Keratinocyte (primary cell): ENCODE measurements around the gene TDP2. TPM values are rescaled to one million over a fixed set of nuclear protein-coding genes. Genes with fewer than 3 reads are reported as not detected.
"Not testable (repeated sequence)": the region's sequence is repeated elsewhere in the genome, so short reads cannot be mapped to it uniquely, and the experiment has no call there.

Experiments
- DNase-seq: peaks from one replicate; pipeline ENCODE4 v3.0.0-alpha.2; 2011; ENCODE audit warnings: low read depth, missing footprints, low spot score
- FAIRE-seq: peaks from 2 replicates; lab custom pipeline; 2011; peaks lifted over from hg19 to GRCh38; lab: Jason Lieb, UNC
- H2AFZ ChIP-seq: 2 replicates; pipeline ENCODE4 v1.6.0; 2012; ENCODE audit warnings: low read length, control low read depth, inconsistent platforms; ENCODE audit not compliant: control insufficient read depth
- H3K27ac ChIP-seq: 2 replicates; pipeline ENCODE4 v1.5.1; 2011; ENCODE audit warnings: low read length; ENCODE audit not compliant: control insufficient read depth, insufficient read depth
- H3K27me3 ChIP-seq: 3 replicates; pipeline ENCODE4 v1.6.0; 2011; ENCODE audit warnings: low read length; ENCODE audit not compliant: control insufficient read depth, insufficient read depth; ENCODE audit errors: extremely low read depth
- H3K36me3 ChIP-seq, 2 experiments: 2 replicates in 1 of 2; 3 replicates in 1 of 2; pipeline ENCODE4 v1.5.1; 2011; ENCODE audit warnings: low read length in 2 of 2, mild to moderate bottlenecking in 1 of 2; ENCODE audit not compliant: control insufficient read depth in 2 of 2, insufficient read depth in 2 of 2; ENCODE audit errors: extremely low read depth in 1 of 2
- H3K4me1 ChIP-seq: 3 replicates; pipeline ENCODE4 v1.5.1; 2011; ENCODE audit warnings: low read length; ENCODE audit not compliant: control insufficient read depth, insufficient read depth; ENCODE audit errors: extremely low read depth
- H3K4me2 ChIP-seq: 3 replicates; pipeline ENCODE4 v1.6.0; 2011; ENCODE audit warnings: low read depth, low read length; ENCODE audit not compliant: control insufficient read depth, insufficient read depth; ENCODE audit errors: extremely low read depth
- H3K4me3 ChIP-seq, 3 experiments: fragments of 200-600 bp in 1 of 3; sonication (generic) in 1 of 3; 2 replicates in 2 of 3; 3 replicates in 1 of 3; pipeline ENCODE4 v1.5.1; 2011 to 2016; ENCODE audit warnings: low read length in 3 of 3, mild to moderate bottlenecking in 3 of 3, control low read depth in 2 of 3, inconsistent platforms in 1 of 3, low read depth in 1 of 3, mixed read lengths in 1 of 3, mixed run types in 1 of 3, moderate library complexity in 1 of 3; ENCODE audit not compliant: control insufficient read depth in 2 of 3, insufficient read depth in 2 of 3; ENCODE audit errors: extremely low read depth in 1 of 3
- H3K79me2 ChIP-seq: 2 replicates; pipeline ENCODE4 v1.6.0; 2012; ENCODE audit warnings: low read length; ENCODE audit not compliant: control insufficient read depth, insufficient read depth
- H3K9ac ChIP-seq: 3 replicates; pipeline ENCODE4 v1.6.0; 2011; ENCODE audit warnings: low read length; ENCODE audit not compliant: control insufficient read depth, insufficient read depth; ENCODE audit errors: extremely low read depth
- H3K9me1 ChIP-seq: 3 replicates; pipeline ENCODE4 v1.6.0; 2011; ENCODE audit warnings: low read length; ENCODE audit not compliant: control insufficient read depth, insufficient read depth; ENCODE audit errors: extremely low read depth
- H3K9me3 ChIP-seq: 2 replicates; pipeline ENCODE4 v1.5.1; 2012; ENCODE audit warnings: low read depth, low read length; ENCODE audit not compliant: control insufficient read depth
- H4K20me1 ChIP-seq: 3 replicates; pipeline ENCODE4 v1.6.0; 2011; ENCODE audit warnings: low read length; ENCODE audit not compliant: control insufficient read depth, insufficient read depth; ENCODE audit errors: extremely low read depth
- EZH2 ChIP-seq: IDR thresholded peaks from one replicate; pipeline ENCODE4 v1.6.1; 2012; ENCODE audit warnings: inconsistent platforms, mild to moderate bottlenecking, low read length, moderate library complexity
- dilution Hi-C: fragments of 300-500 bp; cut with MboI; formaldehyde crosslinking; loops from one replicate; pipeline ENCODE4 v1.7.0; 2020; ENCODE audit warnings: low sequenced_read_pairs; ENCODE audit not compliant: extremely low pct_ligation_motif_present
- polyA plus RNA-seq, 5 experiments: library from polyadenylated mRNA; depleted of rRNA in 3 of 5; stranded (reverse) in 3 of 5; stranded (forward) in 1 of 5; unstranded in 1 of 5; fragments of >200 nt; gene quantifications; 1 replicate in 1 of 5; 2 replicates in 3 of 5; 3 replicates in 1 of 5; pipeline versions ENCODE4 v1.2.1 to v1.2.3, GENCODE V29; 2011 to 2012; ENCODE audit warnings: missing spikeins in 2 of 5, low read depth in 1 of 5, low replicate concordance in 1 of 5
- TF ChIP-seq, protein P1 (sequence below), 3 experiments: IDR thresholded peaks in 1 of 3; conservative IDR thresholded peaks in 1 of 3; optimal IDR thresholded peaks in 1 of 3; 2 replicates in 2 of 3; 3 replicates in 1 of 3; pipeline versions ENCODE3 to v1.5.1; 2011; ENCODE audit warnings: low read length in 3 of 3, mild to moderate bottlenecking in 3 of 3, moderate library complexity in 2 of 3, control low read depth in 1 of 3, inconsistent platforms in 1 of 3; ENCODE audit not compliant: insufficient read depth in 2 of 3; ENCODE audit errors: extremely low read depth in 1 of 3

TDP2 gene
- polyA plus RNA-seq, 1 donor (not counting 4 experiments of a cell fraction or from before 2014, with no cell fraction given): 39.8 TPM

DNA sequence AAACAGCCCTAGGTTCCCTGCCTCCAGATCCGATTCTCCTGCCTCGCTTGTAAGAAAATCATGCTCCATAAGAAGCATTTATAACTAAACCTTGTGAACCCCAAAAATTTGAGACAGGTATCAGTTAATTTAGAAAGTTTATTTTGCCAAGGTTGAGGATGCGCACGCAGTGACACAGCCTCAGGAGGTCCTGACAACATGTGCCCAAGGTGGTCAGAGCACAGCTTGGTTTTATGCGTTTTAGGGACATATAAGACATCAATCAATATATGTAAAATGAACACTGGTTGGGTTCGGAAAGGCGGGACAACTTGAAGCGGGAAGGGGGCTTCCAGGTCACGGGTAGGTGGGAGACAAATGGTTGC lies 2.3 kb upstream of the TDP2 start:
- no peak overlapping the region for H3K9ac ChIP-seq
- no peak overlapping the region for H3K4me2 ChIP-seq
- peaks cover 31% of the 10 kb centered on the region for H3K79me2 ChIP-seq
- TF ChIP-seq, protein P1, sequence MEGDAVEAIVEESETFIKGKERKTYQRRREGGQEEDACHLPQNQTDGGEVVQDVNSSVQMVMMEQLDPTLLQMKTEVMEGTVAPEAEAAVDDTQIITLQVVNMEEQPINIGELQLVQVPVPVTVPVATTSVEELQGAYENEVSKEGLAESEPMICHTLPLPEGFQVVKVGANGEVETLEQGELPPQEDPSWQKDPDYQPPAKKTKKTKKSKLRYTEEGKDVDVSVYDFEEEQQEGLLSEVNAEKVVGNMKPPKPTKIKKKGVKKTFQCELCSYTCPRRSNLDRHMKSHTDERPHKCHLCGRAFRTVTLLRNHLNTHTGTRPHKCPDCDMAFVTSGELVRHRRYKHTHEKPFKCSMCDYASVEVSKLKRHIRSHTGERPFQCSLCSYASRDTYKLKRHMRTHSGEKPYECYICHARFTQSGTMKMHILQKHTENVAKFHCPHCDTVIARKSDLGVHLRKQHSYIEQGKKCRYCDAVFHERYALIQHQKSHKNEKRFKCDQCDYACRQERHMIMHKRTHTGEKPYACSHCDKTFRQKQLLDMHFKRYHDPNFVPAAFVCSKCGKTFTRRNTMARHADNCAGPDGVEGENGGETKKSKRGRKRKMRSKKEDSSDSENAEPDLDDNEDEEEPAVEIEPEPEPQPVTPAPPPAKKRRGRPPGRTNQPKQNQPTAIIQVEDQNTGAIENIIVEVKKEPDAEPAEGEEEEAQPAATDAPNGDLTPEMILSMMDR (optimal IDR thresholded peaks at IDR 0.05 in 1 of 3, IDR thresholded peaks at IDR 0.05 in 1 of 3, conservative IDR thresholded peaks at IDR 0.05 in 1 of 3; ENCODE audit: extremely low read depth in 1 of 3, insufficient read depth in 2 of 3, low read length in 3 of 3): no peak
- no peak for TF ChIP-seq EZH2
- DNase-seq (no peak), FAIRE-seq (no peak)
- H3K4me1 ChIP-seq: peaks cover 16% of the 10 kb centered on the region
- no peak overlapping the region for H3K27ac ChIP-seq
- no peaks in the 10 kb centered on the region for H4K20me1 ChIP-seq
- no peak overlapping the region for H3K4me3 ChIP-seq
- H3K9me3 ChIP-seq: peaks cover 2% of the 10 kb centered on the region
- no peaks in the 10 kb centered on the region for H3K27me3 ChIP-seq
- H3K9me1 ChIP-seq: no peaks in the 10 kb centered on the region
- peaks cover under 1 to 2% of the 10 kb centered on the region in 2 experiments for H3K36me3 ChIP-seq
- dilution Hi-C loops: no loop called here
- no peak overlapping the region for H2AFZ ChIP-seq

DNA sequence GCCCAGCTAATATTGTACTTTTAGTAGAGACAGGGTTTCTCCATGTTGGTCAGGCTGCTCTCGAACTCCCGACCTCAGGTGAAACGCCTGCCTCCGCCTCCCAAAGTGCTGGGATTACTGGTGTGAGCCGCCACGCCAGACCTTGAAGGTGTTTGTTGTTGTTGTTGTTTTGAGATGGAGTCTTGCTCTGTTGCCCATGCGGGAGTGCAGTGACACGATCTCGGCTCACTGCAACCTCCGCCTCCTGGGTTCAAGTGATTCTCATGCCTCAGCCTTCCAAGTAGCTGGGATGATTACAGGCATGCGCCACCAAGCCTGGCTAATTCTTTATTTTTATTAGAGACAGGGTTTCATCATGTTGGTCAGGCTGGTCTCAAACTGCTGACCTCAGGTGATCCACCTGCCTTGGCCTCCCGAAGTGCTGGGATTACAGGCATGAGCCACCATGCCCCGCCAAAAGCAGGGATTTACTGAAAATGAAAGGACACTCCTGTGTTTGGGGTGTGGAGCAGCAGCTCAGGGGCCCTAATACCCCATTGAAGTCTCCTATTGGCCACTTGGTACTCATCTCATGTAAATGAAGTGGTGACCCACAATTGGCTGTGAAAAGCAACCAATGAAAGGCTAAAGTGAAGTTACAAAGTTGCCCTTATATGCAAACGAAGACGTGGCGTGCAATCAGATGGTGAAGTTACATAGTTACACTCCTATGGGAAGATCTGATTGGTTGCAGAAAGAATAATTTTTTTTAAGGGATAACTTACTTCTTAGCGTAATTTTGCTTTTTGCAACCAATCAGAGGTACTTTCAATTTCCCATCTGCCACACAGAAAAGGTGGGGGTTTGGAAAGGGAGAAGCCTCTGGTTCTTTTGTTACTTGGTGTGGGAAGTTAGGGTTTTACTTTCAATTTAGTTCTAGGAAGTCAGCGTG lies 1.6 kb upstream of the TDP2 start:
- H2AFZ ChIP-seq, DNase-seq, FAIRE-seq, H3K9ac ChIP-seq, H3K27me3 ChIP-seq, H3K9me1 ChIP-seq, H3K9me3 ChIP-seq, dilution Hi-C loops, H4K20me1 ChIP-seq, H3K36me3 ChIP-seq, H3K27ac ChIP-seq: not testable (repeated sequence)
- H3K4me1 ChIP-seq: peaks cover 16% of the 10 kb centered on the region
- H3K4me2 ChIP-seq: peak overlapping the region; percentile 80
- peak overlapping the region in 2 of 3 experiments; percentile 60 to 100 for H3K4me3 ChIP-seq
- peaks cover 36% of the 10 kb centered on the region for H3K79me2 ChIP-seq
